ENCODE measurements around the gene GBE1.

GBE1 gene

GRCh38 chr3:81568378-81568777, 193.1 kb downstream of the GBE1 start:
- no peak overlapping the region for H3K4me3 ChIP-seq (ENCODE audit: control insufficient read depth, low read depth, low read length)
- no peak for DNase-seq (ENCODE audit: low read depth)
- TF ChIP-seq CTCF (IDR thresholded peaks at IDR 0.05; ENCODE audit: control insufficient read depth, insufficient read depth, low read depth, low read length, missing control alignments): no peak

- no peak overlapping the region for H3K4me3 ChIP-seq (ENCODE audit: control insufficient read depth, low read depth, low read length)
- no peak for TF ChIP-seq CTCF (IDR thresholded peaks at IDR 0.05; ENCODE audit: control insufficient read depth, insufficient read depth, low read depth, low read length, missing control alignments)
- DNase-seq (ENCODE audit: low read depth): no peak
Observed at GRCh38 chr3:81565041-81565440, 196.4 kb downstream of the GBE1 start.

GRCh38 chr3:81558106-81558505, 203.3 kb downstream of the GBE1 start:
- TF ChIP-seq CTCF (IDR thresholded peaks at IDR 0.05; ENCODE audit: control insufficient read depth, insufficient read depth, low read depth, low read length, missing control alignments): no peak
- DNase-seq (ENCODE audit: low read depth): no peak
- no peak overlapping the region for H3K4me3 ChIP-seq (ENCODE audit: control insufficient read depth, low read depth, low read length)

DNA sequence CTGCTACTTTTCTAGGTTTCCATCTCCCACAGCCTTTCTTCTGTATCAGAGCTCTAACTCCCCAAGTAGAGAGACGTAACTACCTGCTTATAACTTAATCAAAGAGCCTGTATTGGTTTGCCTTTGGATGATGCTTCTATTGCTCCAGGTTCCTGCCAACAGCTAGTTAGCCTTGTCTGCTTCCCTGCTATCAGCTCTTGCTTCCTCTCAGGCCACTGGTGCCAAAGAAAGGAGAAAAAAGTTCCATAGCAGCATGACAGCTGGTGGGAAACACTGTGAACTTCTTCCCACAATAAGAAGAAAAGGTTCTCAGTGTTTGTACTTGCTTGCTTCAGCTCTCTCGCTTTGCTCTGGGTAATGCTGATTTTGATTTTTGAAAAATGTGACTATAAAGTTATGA, 206.6 kb downstream of the GBE1 start:
- no peak overlapping the region for H3K4me3 ChIP-seq (ENCODE audit: control insufficient read depth, low read depth, low read length)
- no peak for TF ChIP-seq CTCF (IDR thresholded peaks at IDR 0.05; ENCODE audit: control insufficient read depth, insufficient read depth, low read depth, low read length, missing control alignments)
- DNase-seq (ENCODE audit: low read depth): no peak

- no peak for TF ChIP-seq CTCF (IDR thresholded peaks at IDR 0.05; ENCODE audit: control insufficient read depth, insufficient read depth, low read depth, low read length, missing control alignments)
- peak; percentile 79 for DNase-seq (ENCODE audit: low read depth)
- H3K4me3 ChIP-seq (ENCODE audit: control insufficient read depth, low read depth, low read length): no peak overlapping the region
Observed at GRCh38 chr3:81554388-81554787, 207.1 kb downstream of the GBE1 start.

DNA sequence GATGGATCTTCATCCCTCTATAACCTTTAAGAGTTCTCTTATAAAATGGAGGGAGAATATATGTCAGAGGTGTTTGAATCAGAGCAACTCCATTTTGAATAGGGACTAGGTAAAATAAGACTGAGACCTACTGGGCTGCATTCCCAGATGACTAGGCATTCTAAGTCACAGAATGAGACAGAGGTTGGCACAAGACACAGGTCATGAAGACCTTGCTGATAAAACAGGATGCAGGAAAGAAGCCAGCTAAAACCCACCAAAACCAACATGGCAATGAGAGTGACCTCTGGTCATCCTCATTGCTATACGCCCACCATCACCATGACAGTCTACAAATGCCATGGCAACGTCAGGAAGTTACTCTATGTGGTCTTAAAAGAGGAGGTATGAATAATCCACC, 211.0 kb downstream of the GBE1 start:
- H3K4me3 ChIP-seq (ENCODE audit: control insufficient read depth, low read depth, low read length): no peak overlapping the region
- no peak for DNase-seq (ENCODE audit: low read depth)
- no peak for TF ChIP-seq CTCF (IDR thresholded peaks at IDR 0.05; ENCODE audit: control insufficient read depth, insufficient read depth, low read depth, low read length, missing control alignments)

DNA sequence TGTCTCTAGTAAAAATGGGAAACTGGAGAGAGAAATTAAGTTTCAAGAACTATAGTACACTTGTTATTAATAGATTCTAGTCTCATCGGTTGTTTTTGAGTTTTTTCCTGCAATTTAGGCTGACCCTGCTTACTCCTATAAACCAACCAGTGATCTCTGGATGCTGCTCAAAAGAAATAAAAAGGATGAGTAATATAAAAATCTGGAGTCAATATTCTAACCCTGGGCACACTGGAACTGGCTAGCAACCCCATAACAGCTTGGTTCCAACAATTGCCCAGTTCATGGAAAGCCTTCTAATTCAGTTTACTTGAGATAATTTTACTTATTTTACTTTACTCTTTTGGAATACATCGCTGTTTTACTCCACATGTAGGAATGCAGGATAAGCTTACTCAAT, 211.6 kb downstream of the GBE1 start:
- no peak overlapping the region for H3K4me3 ChIP-seq (ENCODE audit: control insufficient read depth, low read depth, low read length)
- no peak for TF ChIP-seq CTCF (IDR thresholded peaks at IDR 0.05; ENCODE audit: control insufficient read depth, insufficient read depth, low read depth, low read length, missing control alignments)
- DNase-seq (ENCODE audit: low read depth): peak; percentile 23

Measured in AG09309 (cell line).